Hematopoietic multipotent progenitor cell treated with erythropoietin and hydrocortisone succinate and interleukin-3 and kit ligand, for 8 days (in vitro differentiated cells): ENCODE data around the gene NCF1.
A peak's percentile ranks its signal among the peaks of the same experiment; 100 is the strongest.
"Not testable (repeated sequence)": the region's sequence is repeated elsewhere in the genome, so short reads cannot be mapped to it uniquely, and the experiment has no call there.

Source experiments
- DNase-seq: peaks from one replicate; pipeline ENCODE4 v3.0.0-alpha.2; 2015

NCF1 gene

DNA sequence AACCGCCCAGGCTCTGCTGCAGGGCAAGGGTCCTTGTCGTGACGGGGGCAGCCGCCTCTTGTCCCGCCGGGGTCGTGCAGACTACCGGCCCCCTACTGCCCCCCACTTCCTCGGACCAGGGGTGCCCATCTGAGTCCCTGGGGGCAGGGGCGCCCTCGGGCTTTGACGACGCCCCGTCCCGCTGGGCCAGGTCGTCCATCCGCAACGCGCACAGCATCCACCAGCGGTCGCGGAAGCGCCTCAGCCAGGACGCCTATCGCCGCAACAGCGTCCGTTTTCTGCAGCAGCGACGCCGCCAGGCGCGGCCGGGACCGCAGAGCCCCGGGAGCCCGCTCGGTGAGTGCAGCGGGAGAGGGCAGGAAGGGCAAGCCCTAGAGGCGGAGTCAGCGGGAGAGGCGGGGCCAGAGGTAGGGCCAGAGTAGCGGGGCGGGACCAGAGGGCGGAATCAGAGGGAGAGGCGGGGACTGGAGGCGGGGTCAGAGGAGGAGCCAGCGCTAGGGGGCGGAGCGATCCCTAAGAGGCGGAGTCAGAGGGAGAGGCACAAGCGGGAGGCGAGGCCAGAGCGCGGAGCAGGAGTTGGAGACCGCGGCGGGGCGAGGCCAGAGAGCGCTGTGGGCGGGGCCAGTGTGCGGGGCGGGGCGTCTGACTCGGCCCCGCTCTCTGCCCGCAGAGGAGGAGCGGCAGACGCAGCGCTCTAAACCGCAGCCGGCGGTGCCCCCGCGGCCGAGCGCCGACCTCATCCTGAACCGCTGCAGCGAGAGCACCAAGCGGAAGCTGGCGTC lies 14.7 kb downstream of the NCF1 start:
- peak; percentile 84 for DNase-seq

DNA sequence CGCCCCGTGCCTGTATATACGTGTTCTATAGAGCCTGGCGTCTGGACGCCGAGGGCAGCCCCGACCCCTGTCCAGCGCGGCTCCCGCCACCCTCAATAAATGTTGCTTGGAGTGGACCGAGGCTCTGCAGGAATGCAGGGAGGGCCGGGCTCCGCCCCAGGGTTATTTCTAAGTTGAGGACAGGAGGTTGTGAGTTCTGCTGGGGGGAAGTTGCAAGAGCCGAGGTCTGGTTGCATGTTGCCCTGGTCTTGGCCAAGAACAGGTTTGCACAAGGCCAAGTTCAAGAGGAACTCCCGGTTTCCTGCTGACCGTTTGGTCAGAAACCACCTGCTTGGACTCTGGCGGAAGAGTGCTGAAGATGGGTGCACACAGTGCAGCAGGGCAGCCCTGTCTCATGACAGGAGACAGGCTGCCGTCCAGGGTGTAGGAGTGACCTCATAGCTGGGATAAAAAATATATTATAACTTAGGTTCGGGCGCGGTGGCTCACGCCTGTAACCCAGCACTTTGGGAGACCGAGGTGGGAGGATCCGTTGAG lies 15.5 kb downstream of the NCF1 start:
- not testable (repeated sequence) for DNase-seq

DNA sequence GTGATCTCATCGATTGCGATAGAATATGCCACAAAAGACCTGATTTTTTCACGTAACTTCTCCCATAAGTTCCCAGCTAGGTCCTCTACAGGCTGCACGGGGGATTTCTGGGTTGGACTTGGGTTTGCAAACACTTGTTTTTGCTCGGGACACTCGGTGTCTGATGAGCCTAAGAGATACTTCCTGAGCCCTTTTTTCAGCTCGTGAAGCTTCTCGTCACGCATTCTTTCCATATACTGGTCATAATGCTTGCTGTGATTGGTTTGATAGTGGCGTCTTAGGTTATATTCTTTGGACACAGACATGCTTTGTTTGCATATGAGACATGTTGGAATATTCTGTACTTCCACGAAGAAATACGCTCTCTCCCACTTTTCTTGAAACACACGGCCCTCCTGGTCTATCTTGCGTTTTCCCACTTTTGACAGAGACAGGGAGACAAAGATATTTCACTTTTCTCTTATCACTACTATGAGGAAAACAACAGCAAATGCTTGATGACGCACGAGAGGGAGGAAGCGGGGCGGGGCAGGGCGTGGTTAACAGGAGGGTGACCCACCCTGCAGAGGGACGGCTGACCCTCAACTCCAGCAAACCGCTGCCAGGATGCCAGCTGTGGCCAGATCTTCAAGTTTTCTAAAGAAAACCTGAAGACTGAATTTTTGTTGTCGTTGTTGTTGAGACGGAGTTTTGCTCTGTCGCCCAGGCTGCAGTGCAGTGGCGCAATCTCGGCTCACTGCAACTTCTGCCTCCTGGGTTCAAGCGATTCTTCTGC lies 24.2 kb downstream of the NCF1 start:
- not testable (repeated sequence) for DNase-seq

DNA sequence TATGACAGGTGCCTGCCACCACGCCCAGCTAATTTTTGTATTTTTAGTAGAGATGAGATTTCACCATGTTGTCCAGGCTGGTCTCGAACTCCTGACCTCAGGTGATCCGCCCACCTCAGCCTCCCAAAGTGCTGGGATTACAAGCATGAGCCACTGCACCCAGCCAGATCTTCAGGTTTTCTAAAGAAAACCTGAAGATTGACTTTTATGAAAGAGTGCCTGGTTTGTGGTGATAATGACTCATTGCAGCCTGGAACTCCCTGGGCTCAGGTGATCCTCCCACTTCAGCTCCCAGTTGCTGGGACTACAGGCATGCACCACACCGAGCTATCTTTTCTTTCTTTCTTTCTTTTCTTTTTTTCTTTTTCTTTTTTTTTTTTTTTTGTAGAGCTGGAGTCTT lies 24.8 kb downstream of the NCF1 start:
- DNase-seq, result not testable (repeated sequence)

DNA sequence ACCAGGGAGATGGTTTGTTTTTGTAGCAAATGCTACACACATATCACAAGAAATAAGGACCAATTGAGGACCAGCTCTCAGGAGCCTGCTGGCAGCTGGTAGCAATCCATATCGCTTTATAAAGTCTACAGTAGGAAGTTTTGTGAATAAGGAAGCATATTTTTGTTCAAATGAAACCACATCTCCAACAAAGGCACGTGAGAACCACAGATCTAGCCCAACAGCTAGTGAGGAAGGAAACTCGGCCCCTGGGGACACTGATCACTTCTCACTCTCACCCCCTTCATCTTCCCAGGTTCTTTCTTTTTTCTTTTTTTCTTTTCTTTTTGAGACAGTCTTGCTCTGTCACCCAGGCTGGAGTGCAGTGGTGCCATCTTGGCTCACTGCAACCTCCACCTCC lies 42.1 kb downstream of the NCF1 start:
- not testable (repeated sequence) for DNase-seq

DNA sequence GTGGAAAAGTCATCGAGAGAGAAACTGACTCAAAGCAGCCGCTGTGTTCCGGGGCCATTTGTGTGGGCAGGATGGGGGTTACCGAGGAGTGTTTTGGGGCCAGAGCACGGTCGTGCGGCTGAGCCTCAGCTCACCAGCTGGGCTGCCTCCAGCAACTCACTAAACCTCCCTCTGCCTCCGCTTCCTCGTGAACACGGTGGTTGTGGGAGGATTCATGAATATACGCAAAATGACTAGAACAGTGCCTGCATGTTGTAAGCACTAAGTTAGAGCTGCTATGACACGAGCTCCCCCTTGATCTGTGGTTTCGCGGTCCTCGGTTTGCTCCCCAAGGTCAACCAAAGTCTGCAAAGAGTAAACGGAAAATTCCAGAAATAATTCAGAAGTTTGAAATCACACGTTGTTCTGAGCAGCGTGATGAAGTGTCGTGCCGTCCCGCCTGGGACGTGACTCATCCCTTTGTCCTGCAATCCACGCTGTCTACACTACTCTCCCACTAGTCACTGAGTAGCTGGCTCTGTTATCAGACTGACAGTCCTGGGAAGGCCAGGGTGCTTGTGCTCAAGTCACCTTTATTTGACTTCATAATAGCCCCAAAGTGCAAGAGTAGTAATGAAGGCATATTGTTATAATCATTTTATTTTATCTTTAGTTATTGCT lies 46.5 kb downstream of the NCF1 start:
- DNase-seq, result not testable (repeated sequence)

DNA sequence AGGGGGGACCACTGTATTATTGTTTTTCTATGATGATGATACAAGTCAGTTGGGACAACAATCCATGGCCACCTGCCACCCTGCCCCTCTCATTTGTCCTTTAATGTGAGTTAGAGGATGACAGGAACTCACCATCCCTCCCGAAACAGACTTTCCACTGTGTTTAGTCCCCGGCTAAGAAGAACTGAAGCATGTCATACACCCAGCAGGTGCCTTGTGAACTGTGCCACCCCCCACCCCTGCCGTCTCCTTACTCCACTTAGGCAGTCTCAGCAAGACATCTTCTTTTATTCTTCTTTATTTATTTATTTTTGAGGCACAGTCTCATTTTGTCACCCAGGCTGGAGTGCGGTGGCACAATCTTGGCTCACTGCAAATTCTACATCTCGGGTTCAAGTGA lies 47.4 kb downstream of the NCF1 start:
- DNase-seq, result not testable (repeated sequence)

DNA sequence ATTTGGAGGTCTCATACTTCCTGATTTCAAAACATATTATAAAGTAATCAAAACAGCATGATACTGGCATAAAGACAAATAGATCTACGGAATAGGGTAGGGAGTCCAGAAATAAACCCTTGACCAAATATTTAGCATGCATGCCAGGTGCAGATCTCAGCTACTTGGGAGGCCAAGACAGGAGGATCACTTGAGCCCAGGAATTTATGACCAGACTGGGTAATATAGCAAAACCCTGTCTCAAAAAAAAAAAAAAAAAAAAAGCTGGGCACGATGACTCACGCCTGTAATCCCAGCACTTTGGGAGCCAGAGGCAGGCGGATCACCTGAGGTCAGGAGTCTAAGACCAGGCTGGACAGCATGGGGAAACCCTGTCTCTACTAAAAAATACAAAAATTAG lies 56.1 kb downstream of the NCF1 start:
- not testable (repeated sequence) for DNase-seq

DNA sequence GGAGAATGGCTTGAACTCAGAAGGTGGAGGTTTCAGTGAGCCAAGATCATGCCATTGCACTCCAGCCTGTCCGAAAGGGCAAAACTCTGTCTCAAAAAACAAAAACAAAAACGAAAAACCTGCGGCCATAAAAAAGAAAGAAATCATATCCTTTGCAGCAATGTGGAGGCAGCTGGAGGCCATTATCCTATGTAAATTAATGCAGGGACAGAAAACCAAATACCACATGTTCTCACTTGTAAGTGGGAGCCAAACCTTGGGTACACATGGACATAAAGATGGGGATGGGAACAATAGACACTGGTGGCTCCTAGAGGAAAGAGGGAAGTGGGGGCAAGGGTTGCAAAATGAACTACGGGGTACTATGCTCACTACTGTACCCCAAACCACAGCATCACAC lies 56.6 kb downstream of the NCF1 start:
- not testable (repeated sequence) for DNase-seq
